DMS53 treated with DMSO at 0.1 percent for 48 hours (cell line): ENCODE data around the gene DIPK1C.

Experiments
- DNase-seq: peaks from one replicate; lab custom pipeline; 2025; ENCODE audit not compliant: unreplicated experiment; lab: John Stamatoyannopoulos, UW

DIPK1C gene

GRCh38 chr18:74486119-74486849, 29.2 kb upstream of the DIPK1C start:
- DNase-seq, result no peak

- no peak for DNase-seq
Observed at GRCh38 chr18:74482697-74483096, 25.6 kb upstream of the DIPK1C start.

DNA sequence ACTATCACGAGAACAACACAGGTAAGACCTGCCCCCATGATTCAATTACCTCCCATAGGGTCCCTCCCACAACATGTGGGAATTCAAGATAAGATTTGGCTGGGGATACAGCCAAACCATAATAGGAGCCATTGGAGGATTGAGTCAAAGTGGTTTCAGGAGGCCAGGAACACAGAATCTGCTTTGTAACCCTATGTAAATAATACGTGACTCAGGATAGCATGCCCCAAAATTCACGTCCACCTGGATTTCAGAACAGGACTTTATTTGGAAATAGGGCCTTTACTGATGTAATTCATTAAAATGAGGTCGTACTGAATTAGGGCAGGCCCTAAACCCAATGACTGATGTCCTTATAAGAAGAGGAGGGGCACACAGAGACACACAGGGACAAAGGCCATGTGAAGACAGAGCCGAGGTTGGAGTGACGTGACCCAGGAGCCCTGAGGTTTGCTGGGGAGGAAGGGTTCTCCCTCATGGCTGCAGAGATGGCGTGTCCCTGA, 23.1 kb upstream of the DIPK1C start:
- DNase-seq, result no peak

GRCh38 chr18:74479486-74480148, 22.5 kb upstream of the DIPK1C start:
- no peak for DNase-seq

GRCh38 chr18:74478880-74479279, 21.8 kb upstream of the DIPK1C start:
- DNase-seq, result no peak

DNA sequence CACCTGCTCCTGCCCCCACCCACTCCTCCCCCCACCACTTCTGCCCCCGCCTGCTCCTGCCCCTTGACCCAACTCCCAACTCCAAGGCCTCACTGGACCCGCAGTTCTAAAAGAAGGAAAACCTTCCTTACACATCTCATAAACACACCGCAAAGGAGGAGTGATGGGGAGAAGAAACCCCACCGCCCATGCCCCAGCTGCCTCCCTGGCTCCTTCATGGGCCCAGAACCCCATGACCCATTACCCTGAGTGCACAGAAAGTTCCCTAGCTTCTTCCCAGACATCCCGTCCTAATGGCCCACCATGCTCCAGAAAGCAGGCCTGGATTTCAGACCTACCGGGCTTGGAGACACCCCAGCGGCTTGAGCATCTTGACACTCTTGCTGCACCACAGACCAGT, 21.2 kb upstream of the DIPK1C start:
- DNase-seq, result no peak

DNA sequence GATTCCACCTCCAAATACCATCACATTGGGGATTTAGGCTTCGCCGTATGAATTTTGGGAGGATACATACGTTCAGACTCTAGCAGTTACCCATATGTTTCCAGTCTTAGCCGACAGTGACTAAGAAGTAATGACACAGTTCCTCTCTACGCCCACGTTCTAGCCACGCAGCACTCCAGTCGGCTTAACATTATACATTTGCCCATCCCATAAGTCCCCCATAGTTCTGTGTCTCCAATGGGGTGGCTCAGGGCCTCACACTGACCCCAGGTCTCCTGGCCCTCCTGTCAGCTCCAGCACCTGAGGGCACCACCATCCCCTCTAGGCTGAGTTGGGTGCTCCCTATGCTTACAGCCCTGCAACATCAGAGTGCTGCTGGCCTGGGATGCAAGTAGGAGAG, 20.7 kb upstream of the DIPK1C start:
- DNase-seq, result no peak

- no peak for DNase-seq
Observed at GRCh38 chr18:74476140-74476539, 19.0 kb upstream of the DIPK1C start.

DNA sequence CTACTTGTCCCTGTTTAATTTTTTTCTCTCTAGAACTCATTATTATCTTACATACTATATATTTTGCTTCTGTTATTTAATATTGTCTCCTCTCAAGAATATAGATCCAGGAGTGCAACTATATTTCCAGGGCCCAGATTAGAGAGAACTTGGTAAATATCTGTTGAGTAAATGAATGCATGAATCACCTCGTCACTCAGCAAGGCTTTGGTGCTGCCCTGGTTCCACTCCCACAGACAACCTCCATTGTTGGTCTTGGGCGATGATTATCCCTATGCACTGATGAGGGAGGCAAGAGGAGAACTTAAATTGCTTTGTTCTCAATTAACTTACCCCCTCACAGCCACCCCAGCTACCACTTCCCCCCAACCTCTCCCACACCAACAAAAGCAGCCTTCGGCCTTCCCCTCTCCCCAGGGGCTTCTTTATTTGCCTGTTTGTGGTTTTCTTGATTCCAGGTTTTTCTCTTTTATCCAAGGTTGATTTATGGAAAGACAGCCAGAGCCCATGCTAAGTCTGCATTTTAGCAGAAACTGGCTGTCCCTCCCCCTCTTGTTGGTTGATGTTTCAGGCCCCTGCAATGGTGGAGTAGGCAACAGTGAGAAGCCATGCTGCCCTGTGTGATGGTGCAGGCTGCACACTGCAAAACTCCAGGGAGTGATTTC, 17.0 kb upstream of the DIPK1C start:
- DNase-seq, result no peak

DNA sequence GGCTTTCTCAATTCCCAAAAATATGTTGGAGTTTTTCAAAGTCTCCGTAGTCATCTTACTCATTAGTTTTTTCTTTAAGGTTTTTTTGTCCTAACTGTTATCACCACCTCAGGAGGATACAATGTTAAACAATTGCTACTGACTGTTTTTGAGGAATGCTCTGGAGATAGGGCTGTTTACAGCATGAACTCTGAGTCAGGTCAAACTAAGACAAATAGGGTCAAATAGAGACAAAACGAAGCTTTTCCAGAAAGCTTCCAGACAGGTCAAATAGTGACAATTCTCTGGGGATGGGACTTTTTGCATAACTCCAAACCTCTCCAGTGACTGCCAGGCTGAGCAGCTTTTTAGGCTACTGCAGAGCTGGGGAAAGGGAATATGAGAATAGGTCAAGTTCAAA, 15.2 kb upstream of the DIPK1C start:
- no peak for DNase-seq

DNA sequence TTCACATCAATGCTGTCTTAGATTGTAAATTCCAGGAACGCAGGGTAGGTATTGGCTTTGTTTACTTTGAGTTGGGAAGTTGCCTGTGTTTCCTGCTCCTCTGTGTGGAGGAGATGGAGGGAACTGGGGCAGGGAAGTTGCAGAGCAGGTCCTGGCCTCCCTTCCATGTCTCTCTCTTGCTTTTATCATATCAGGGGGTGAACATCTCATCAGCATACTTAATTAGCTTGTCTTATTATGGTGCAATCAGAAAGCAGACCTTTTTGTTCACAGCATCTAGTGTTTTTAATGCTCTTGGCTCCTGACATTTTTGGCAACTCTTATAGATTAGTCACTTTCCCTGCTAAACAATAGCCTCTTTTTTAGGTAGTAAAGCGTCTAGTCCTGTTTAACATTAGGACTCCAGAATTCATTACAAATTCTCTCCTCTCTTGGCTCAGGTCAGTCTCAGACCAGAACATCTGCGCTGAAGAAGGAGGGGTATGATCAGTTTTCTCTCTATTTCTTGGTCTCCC, 11.5 kb upstream of the DIPK1C start:
- no peak for DNase-seq

- DNase-seq, result no peak
Observed at GRCh38 chr18:74465775-74466174, 8.7 kb upstream of the DIPK1C start.

DNA sequence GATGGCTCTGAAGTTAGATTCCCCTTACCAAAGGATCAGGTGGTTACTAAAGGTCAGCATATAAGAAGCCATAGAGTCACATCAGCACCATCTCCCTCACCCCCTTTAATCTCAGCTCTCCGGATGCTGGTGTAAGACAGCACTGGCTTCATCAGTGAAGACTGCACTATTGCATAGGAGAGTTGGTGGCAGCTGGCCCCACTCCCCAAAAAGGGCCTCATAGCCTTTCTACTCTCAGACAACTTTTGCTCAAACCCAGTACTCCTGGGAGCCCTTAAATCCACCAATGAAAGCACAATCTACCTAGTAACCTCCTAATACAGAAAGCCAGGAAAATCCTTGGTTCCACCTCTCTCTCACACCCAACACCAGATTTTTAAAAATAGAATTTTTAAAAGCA, 6.9 kb upstream of the DIPK1C start:
- no peak for DNase-seq

GRCh38 chr18:74463254-74463653, 6.1 kb upstream of the DIPK1C start:
- no peak for DNase-seq

- DNase-seq, result no peak
Observed at GRCh38 chr18:74460825-74461224, 3.7 kb upstream of the DIPK1C start.

DNA sequence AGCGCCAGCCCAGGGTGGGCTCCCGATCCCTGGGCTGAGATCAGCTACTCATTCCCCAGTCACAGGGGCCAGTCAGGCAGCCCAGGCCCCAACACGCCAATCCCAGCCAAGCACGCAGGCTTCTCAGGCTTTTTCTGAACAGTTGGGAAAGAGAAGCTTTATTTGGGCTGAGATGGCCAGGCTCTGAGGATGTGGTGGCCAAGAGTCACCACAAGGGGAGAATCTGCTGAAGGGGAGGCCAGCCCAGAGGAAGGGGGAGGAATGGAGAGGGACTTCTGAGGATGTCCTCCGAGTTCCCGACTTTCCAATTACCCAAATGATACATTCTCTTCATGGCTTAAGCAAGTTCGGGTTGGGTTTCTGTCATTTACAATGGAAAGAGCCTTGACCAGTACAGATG, 2.8 kb upstream of the DIPK1C start:
- DNase-seq, result no peak

DNA sequence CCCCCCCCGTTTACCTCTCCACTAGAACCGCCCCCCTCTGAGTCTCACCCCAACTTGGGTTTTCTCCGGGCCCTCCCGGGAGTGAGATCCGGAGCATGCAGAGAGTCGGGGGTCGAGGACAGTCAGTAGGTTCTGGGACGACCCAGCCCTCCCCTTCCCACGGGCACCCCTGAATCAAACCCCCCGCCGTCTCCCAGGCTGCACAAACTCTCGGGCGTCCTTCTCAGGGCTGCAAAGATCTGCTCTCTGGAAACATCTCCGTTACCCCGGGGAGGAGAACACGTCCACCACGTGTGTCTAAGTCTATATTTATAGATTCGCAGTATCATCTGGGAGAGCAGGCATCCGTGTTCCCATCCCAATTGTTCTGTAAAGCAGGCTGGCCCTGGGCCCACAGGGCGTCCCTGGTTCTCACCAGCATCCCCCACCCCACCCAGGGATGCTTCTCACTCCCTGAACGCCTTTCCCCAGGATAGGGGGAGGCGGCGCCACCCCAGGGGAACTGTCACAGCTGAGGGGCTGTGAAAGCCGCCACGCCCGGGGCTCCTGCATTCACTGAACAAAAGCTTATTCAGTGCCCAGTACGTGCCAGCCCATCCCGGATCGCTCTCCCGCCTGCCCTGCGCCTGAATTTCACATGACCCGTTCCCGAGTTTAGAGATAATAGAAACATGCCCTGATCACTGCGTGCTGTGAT, 765 bp upstream of the DIPK1C start:
- DNase-seq, result no peak

DNA sequence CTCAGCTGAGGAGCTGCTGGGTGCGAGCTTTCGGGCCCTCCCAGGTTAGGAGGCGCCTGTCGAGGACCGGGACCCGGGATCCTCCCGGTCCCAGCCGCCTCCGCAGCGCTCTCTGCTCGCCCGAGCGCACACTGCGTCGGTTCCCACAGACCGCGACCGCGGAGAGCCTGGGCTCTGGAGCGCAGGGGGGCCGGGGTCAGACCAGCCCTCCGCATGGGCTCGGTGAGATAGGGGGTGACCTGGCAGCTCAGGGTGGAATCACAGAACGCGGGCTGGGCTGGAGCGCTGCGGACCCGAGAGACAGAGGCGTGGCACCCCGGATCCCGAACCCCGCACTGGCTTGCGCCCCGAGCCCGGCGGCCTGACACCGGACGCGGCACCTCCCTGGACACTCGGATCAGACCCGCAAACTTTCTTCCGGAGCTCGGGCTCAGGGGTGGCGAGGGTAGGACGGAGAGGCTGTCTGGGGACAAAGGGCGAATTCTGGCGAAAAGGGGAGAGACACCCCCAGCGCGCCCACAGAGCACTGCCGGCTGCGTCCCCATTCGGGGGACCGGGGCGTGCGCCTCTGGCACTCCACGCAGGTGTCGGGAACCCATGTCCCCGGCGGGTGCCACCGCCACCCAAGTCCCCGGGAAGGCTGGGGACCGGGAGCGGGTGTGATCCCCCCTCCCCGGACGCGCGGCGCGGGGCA, 612 bp downstream of the DIPK1C start:
- no peak for DNase-seq

- no peak for DNase-seq
Observed at GRCh38 chr18:74456017-74456348, 1.1 kb downstream of the DIPK1C start.

- DNase-seq, result no peak
Observed at GRCh38 chr18:74455386-74455785, 1.7 kb downstream of the DIPK1C start.

- no peak for DNase-seq
Observed at GRCh38 chr18:74454279-74454751, 2.8 kb downstream of the DIPK1C start.
